WTC11 (cell line): Measurements from ENCODE around the gene MAPKAP1. TPM values are rescaled to one million over a fixed set of nuclear protein-coding genes. Genes with fewer than 3 reads are reported as not detected.

Experiments
- ATAC-seq: fragments of 200-7000 bp; cut with Tn5 transposase; 2 replicates; pipeline ENCODE4 v1.10.0; 2021; ENCODE audit warnings: mild to moderate bottlenecking, moderate library complexity
- CTCF ChIA-PET: fragments of 300-600 bp; sonication (Branson Sonifier 250); formaldehyde crosslinking; loops from one replicate; lab custom pipeline; 2021; ENCODE audit warnings: antibody characterized with exemption; lab: Charles Lee
- POLR2A ChIA-PET: fragments of 350-600 bp; sonication (Branson Sonifier 250); formaldehyde crosslinking; loops from one replicate; lab custom pipeline; 2021; ENCODE audit warnings: antibody characterized with exemption; lab: Charles Lee
- DNase-seq: peaks from one replicate; pipeline ENCODE4 v3.0.0; 2021; ENCODE audit warnings: low spot score
- H3K27ac Mint-ChIP-seq: 2 replicates; pipeline ENCODE4 v1.8.0; 2021; ENCODE audit warnings: mixed read lengths
- H3K27me3 Mint-ChIP-seq: 2 replicates; pipeline ENCODE4 v1.8.0; 2021; ENCODE audit warnings: low read depth, mild to moderate bottlenecking, moderate library complexity, mixed read lengths
- H3K36me3 Mint-ChIP-seq: 2 replicates; pipeline ENCODE4 v1.8.0; 2021; ENCODE audit warnings: mixed read lengths
- H3K4me1 Mint-ChIP-seq: 2 replicates; pipeline ENCODE4 v1.8.0; 2022; ENCODE audit warnings: mixed read lengths
- H3K4me3 Mint-ChIP-seq: 2 replicates; pipeline ENCODE4 v1.8.0; 2021; ENCODE audit warnings: mild to moderate bottlenecking, moderate library complexity, mixed read lengths
- H3K9me3 Mint-ChIP-seq: 2 replicates; pipeline ENCODE4 v1.8.0; 2021; ENCODE audit warnings: mixed read lengths
- AR ChIP-seq: fragments of 250-450 bp; sonication (Bioruptor Pico); IDR thresholded peaks from 2 replicates; pipeline ENCODE4 v1.9.0; 2021; ENCODE audit warnings: mild to moderate bottlenecking
- CBFB ChIP-seq: sonication (generic); formaldehyde crosslinking; IDR thresholded peaks from 2 replicates; pipeline ENCODE4 v1.8.1; 2022; ENCODE audit warnings: mild to moderate bottlenecking, low read depth, missing genetic modification reagents
- CREB1 ChIP-seq: sonication (generic); formaldehyde crosslinking; IDR thresholded peaks from 2 replicates; pipeline ENCODE4 v1.8.0; 2023; ENCODE audit warnings: mild to moderate bottlenecking, missing genetic modification reagents
- CREM ChIP-seq: sonication (generic); formaldehyde crosslinking; IDR thresholded peaks from 2 replicates; pipeline ENCODE4 v1.8.1; 2022; ENCODE audit warnings: mild to moderate bottlenecking, missing genetic modification reagents, moderate library complexity
- E2F5 ChIP-seq: sonication (generic); formaldehyde crosslinking; IDR thresholded peaks from 2 replicates; pipeline ENCODE4 v1.8.1; 2022; ENCODE audit warnings: mild to moderate bottlenecking, moderate library complexity, missing genetic modification reagents
- ELF4 ChIP-seq: sonication (generic); formaldehyde crosslinking; IDR thresholded peaks from 2 replicates; pipeline ENCODE4 v1.8.1; 2022; ENCODE audit warnings: low read depth, mild to moderate bottlenecking, moderate library complexity, missing genetic modification reagents
- ERG ChIP-seq: fragments of 250-450 bp; sonication (Bioruptor Pico); IDR thresholded peaks from 2 replicates; pipeline ENCODE4 v1.8.0; 2021; ENCODE audit warnings: mild to moderate bottlenecking
- FOXP4 ChIP-seq: sonication (generic); formaldehyde crosslinking; IDR thresholded peaks from 2 replicates; pipeline ENCODE4 v1.8.0; 2022; ENCODE audit warnings: mild to moderate bottlenecking, missing genetic modification reagents
- GTF2I ChIP-seq: fragments of 250-450 bp; sonication (Bioruptor Pico); conservative IDR thresholded peaks from 2 replicates; pipeline ENCODE4 v1.4.0; 2021; ENCODE audit warnings: mild to moderate bottlenecking
- IRF1 ChIP-seq: sonication (generic); formaldehyde crosslinking; IDR thresholded peaks from 2 replicates; pipeline ENCODE4 v1.8.0; 2023; ENCODE audit warnings: missing genetic modification reagents
- MLX ChIP-seq: sonication (generic); formaldehyde crosslinking; IDR thresholded peaks from 2 replicates; pipeline ENCODE4 v1.8.1; 2023; ENCODE audit warnings: mild to moderate bottlenecking, missing genetic modification reagents, moderate library complexity
- NFYB ChIP-seq: sonication (generic); formaldehyde crosslinking; conservative IDR thresholded peaks from 2 replicates; pipeline ENCODE4 v1.8.0; 2022; ENCODE audit warnings: low read depth, missing genetic modification reagents
- NR1H2 ChIP-seq: sonication (generic); formaldehyde crosslinking; IDR thresholded peaks from 2 replicates; pipeline ENCODE4 v1.9.0; 2021; ENCODE audit warnings: mild to moderate bottlenecking, moderate library complexity, missing genetic modification reagents
- NR2C2 ChIP-seq: sonication (generic); formaldehyde crosslinking; IDR thresholded peaks from 2 replicates; pipeline ENCODE4 v1.8.0; 2022; ENCODE audit warnings: mild to moderate bottlenecking, missing genetic modification reagents
- NR3C1 ChIP-seq: sonication (generic); formaldehyde crosslinking; conservative IDR thresholded peaks from 2 replicates; pipeline ENCODE4 v1.8.1; 2023; ENCODE audit warnings: low read depth, mild to moderate bottlenecking, missing genetic modification reagents
- STAT6 ChIP-seq: sonication (generic); formaldehyde crosslinking; conservative IDR thresholded peaks from 2 replicates; pipeline ENCODE4 v1.8.1; 2023; ENCODE audit warnings: mild to moderate bottlenecking, low read depth, missing genetic modification reagents, moderate library complexity
- USF1 ChIP-seq: sonication (generic); formaldehyde crosslinking; IDR thresholded peaks from 2 replicates; pipeline ENCODE4 v1.8.0; 2022; ENCODE audit warnings: mild to moderate bottlenecking, missing genetic modification reagents
- ZNF121 ChIP-seq: sonication (generic); formaldehyde crosslinking; IDR thresholded peaks from 2 replicates; pipeline ENCODE4 v1.8.0; 2023; ENCODE audit warnings: missing genetic modification reagents
- ZNF219 ChIP-seq: sonication (generic); formaldehyde crosslinking; IDR thresholded peaks from 2 replicates; pipeline ENCODE4 v1.8.0; 2023; ENCODE audit warnings: missing genetic modification reagents, mild to moderate bottlenecking, borderline replicate concordance
- ZNF232 ChIP-seq: sonication (generic); formaldehyde crosslinking; IDR thresholded peaks from 2 replicates; pipeline ENCODE4 v1.8.0; 2022; ENCODE audit warnings: mild to moderate bottlenecking, missing genetic modification reagents
- total RNA-seq: library from RNA; stranded (reverse); gene quantifications from 3 replicates; pipeline ENCODE4 v1.2.3, GENCODE V29; 2021

Gene MAPKAP1
- total RNA-seq, 1 experiment from 2014 or later: 111 TPM

GRCh38 chr9:125639057-125639456 is 68.0 kb downstream of the MAPKAP1 start (continued):
- TF ChIP-seq AR (CRISPR knock-in tag): no peak
- no peak for TF ChIP-seq NFYB (CRISPR knock-in tag)
- TF ChIP-seq ZNF121 (CRISPR knock-in tag): no peak
- TF ChIP-seq NR2C2 (CRISPR knock-in tag): no peak
- no peak for TF ChIP-seq CREB1 (CRISPR knock-in tag)
- TF ChIP-seq E2F5: no peak
- TF ChIP-seq ERG: no peak
- no peak for TF ChIP-seq USF1 (CRISPR knock-in tag)
- no peak for TF ChIP-seq STAT6 (CRISPR knock-in tag)

GRCh38 chr9:125638239-125639045 is 68.6 kb downstream of the MAPKAP1 start:
- Mint-ChIP-seq H3K27ac (peak overlapping the region; percentile 61; the same call in 1 of the 2 replicates), H3K4me1 (peaks cover 46% of the 10 kb centered on the region), H3K9me3 (no peaks in the 10 kb centered on the region), H3K4me3 (no peak overlapping the region), H3K36me3 (0 out of 2 replicates have a peak, but pooled peaks cover under 1% of the 10 kb centered on the region), H3K27me3 (no peaks in the 10 kb centered on the region)
- ATAC-seq: no peak
- POLR2A ChIA-PET: no interaction called here
- DNase-seq: no peak
- CTCF ChIA-PET: interaction anchor here (0.6 kb wide), 1 partner anchor 11 kb away, joined by 3 read pairs; no protein-coding TSS in a partner anchor
- TF ChIP-seq IRF1 (CRISPR knock-in tag) (no peak), GTF2I (CRISPR knock-in tag) (no peak), MLX (CRISPR knock-in tag) (no peak), NR3C1 (CRISPR knock-in tag) (no peak), STAT6 (CRISPR knock-in tag) (no peak), FOXP4 (no peak), CREM (CRISPR knock-in tag) (no peak), CBFB (CRISPR knock-in tag) (no peak), CREB1 (CRISPR knock-in tag) (no peak), NR1H2 (CRISPR knock-in tag) (no peak), ZNF219 (CRISPR knock-in tag) (no peak), ZNF232 (CRISPR knock-in tag) (no peak), ELF4 (CRISPR knock-in tag) (no peak)
